SH-SY5Y (cell line): Measurements from ENCODE around the gene LPAR1.

ENCODE experiments used
- GATA2 ChIP-seq: IDR thresholded peaks from 2 replicates; pipeline ENCODE4 v1.6.1; 2011; ENCODE audit warnings: mild to moderate bottlenecking, low read depth, low read length
- GATA3 ChIP-seq: IDR thresholded peaks from 2 replicates; pipeline ENCODE4 v1.6.1; 2011; ENCODE audit warnings: low read depth, mild to moderate bottlenecking, low read length, moderate library complexity

- TF ChIP-seq GATA2 (no peak), GATA3 (no peak)
These were observed 13.1 kb upstream of the LPAR1 start for GRCh38 chr9:111051400-111051799.
